HepG2 (cell line): Measurements from ENCODE around the gene PHKG1. TPM values are rescaled to one million over a fixed set of nuclear protein-coding genes. Genes with fewer than 3 reads are reported as not detected.
A peak's percentile ranks its signal among the peaks of the same experiment; 100 is the strongest.

ENCODE experiments used
- ATF1 ChIP-seq: IDR thresholded peaks from 2 replicates; pipeline ENCODE4 v1.6.1; 2016; ENCODE audit warnings: mild to moderate bottlenecking, control low read depth
- CHD2 ChIP-seq: IDR thresholded peaks from 2 replicates; pipeline ENCODE4 v1.6.1; 2011; ENCODE audit warnings: low read depth, low read length, improper control_type of control experiment
- GABPA ChIP-seq, 2 experiments: IDR thresholded peaks; 2 replicates each; pipeline ENCODE4 v1.6.1; 2011 to 2016; ENCODE audit warnings: low read depth in 2 of 2, low read length in 1 of 2, missing biosample characterization in 1 of 2, missing genetic modification characterization in 1 of 2
- IRF2 ChIP-seq: IDR thresholded peaks from 2 replicates; pipeline ENCODE4 v1.6.1; 2018; ENCODE audit warnings: missing genetic modification reagents, missing compliant biosample characterization
- KDM6A ChIP-seq: IDR thresholded peaks from 2 replicates; pipeline ENCODE4 v1.6.1; 2016; ENCODE audit warnings: low read depth
- MAF1 ChIP-seq: sonication (generic); formaldehyde crosslinking; IDR thresholded peaks from 2 replicates; pipeline ENCODE4 v1.5.0; 2020; ENCODE audit warnings: missing genetic modification reagents, borderline replicate concordance
- MBNL3 ChIP-seq: fragments of 250-450 bp; sonication (Bioruptor Pico); conservative IDR thresholded peaks from 2 replicates; pipeline ENCODE4 v1.8.0; 2022; ENCODE audit warnings: mild to moderate bottlenecking, inconsistent platforms
- NFIC ChIP-seq: IDR thresholded peaks from 2 replicates; pipeline ENCODE4 v1.6.1; 2012; ENCODE audit warnings: mild to moderate bottlenecking, low read length, inconsistent platforms
- NFYB ChIP-seq: sonication (generic); formaldehyde crosslinking; IDR thresholded peaks from 2 replicates; pipeline ENCODE4 v1.4.0; 2020; ENCODE audit warnings: missing genetic modification reagents
- PRMT3 ChIP-seq: sonication (generic); formaldehyde crosslinking; IDR thresholded peaks from 2 replicates; pipeline ENCODE4 v1.8.1; 2022; ENCODE audit warnings: low read depth, mild to moderate bottlenecking, moderate library complexity, missing genetic modification reagents, borderline replicate concordance
- RAD21 ChIP-seq: fragments of 450-650 bp; formaldehyde crosslinking; IDR thresholded peaks from 2 replicates; pipeline ENCODE4 v1.5.0; 2020; ENCODE audit warnings: mild to moderate bottlenecking
- RAD51 ChIP-seq: fragments of 450-650 bp; IDR thresholded peaks from 2 replicates; pipeline ENCODE4 v1.6.1; 2016; ENCODE audit warnings: borderline replicate concordance
- SIX1 ChIP-seq: sonication (generic); formaldehyde crosslinking; IDR thresholded peaks from 2 replicates; pipeline ENCODE4 v1.4.0; 2020; ENCODE audit warnings: missing genetic modification reagents, borderline replicate concordance
- SMC3 ChIP-seq: IDR thresholded peaks from 2 replicates; pipeline ENCODE4 v1.6.1; 2011; ENCODE audit warnings: low read length, improper control_type of control experiment
- ZKSCAN8 ChIP-seq: IDR thresholded peaks from 2 replicates; pipeline ENCODE4 v1.6.1; 2016; ENCODE audit warnings: borderline replicate concordance, missing genetic modification reagents, missing compliant biosample characterization
- ZNF224 ChIP-seq: sonication (generic); formaldehyde crosslinking; IDR thresholded peaks from 2 replicates; pipeline ENCODE4 v1.5.0; 2020; ENCODE audit warnings: mild to moderate bottlenecking, missing genetic modification reagents
- ZNF292 ChIP-seq: sonication (generic); formaldehyde crosslinking; IDR thresholded peaks from 2 replicates; pipeline ENCODE4 v1.8.1; 2022; ENCODE audit warnings: mild to moderate bottlenecking, low read depth, missing genetic modification reagents, borderline replicate concordance
- ZNF484 ChIP-seq: sonication (generic); formaldehyde crosslinking; IDR thresholded peaks from 2 replicates; pipeline ENCODE4 v1.5.1; 2020; ENCODE audit warnings: mild to moderate bottlenecking, low read depth, missing genetic modification reagents, borderline replicate concordance
- ZNF558 ChIP-seq: sonication (generic); formaldehyde crosslinking; IDR thresholded peaks from 2 replicates; pipeline ENCODE4 v1.9.0; 2022; ENCODE audit warnings: mild to moderate bottlenecking, missing genetic modification reagents, borderline replicate concordance
- ZNF709 ChIP-seq: sonication (generic); formaldehyde crosslinking; IDR thresholded peaks from 2 replicates; pipeline ENCODE4 v1.5.0; 2020; ENCODE audit warnings: mild to moderate bottlenecking, missing genetic modification reagents
- ZNF878 ChIP-seq: sonication (generic); formaldehyde crosslinking; IDR thresholded peaks from 2 replicates; pipeline ENCODE4 v1.8.1; 2023; ENCODE audit warnings: mild to moderate bottlenecking, missing genetic modification reagents, moderate library complexity
- polyA plus RNA-seq, 8 experiments: library from polyadenylated mRNA; depleted of rRNA in 3 of 8; stranded (reverse) in 7 of 8; unstranded in 1 of 8; fragments of >200 nt; fragmentation: Illumina TruSeq in 4 of 8; extraction: Trizol in 4 of 8; gene quantifications; 2 replicates each; pipeline versions ENCODE4 v1.2.1 to v1.2.3, GENCODE V29; 2011 to 2016; ENCODE audit warnings: low read depth in 4 of 8, missing spikeins in 1 of 8, mixed read lengths in 1 of 8; ENCODE audit not compliant: insufficient read depth in 1 of 8
- total RNA-seq, 5 experiments: library from RNA; depleted of rRNA; stranded (reverse); fragments of >200 nt; fragmentation: Illumina TruSeq; extraction: Trizol; gene quantifications; 2 replicates each; pipeline ENCODE4 v1.2.3, GENCODE V29; 2016; ENCODE audit warnings: low read depth in 1 of 5
- TF ChIP-seq, protein P1 (sequence below): sonication (generic); formaldehyde crosslinking; IDR thresholded peaks from 2 replicates; pipeline ENCODE4 v1.4.0; 2020; ENCODE audit warnings: missing genetic modification reagents
- TF ChIP-seq, protein P2 (sequence below): IDR thresholded peaks from 2 replicates; pipeline ENCODE4 v1.6.1; 2016; ENCODE audit warnings: missing compliant biosample characterization, missing genetic modification reagents, borderline replicate concordance
- TF ChIP-seq, protein P3 (sequence below): sonication (generic); formaldehyde crosslinking; IDR thresholded peaks from 2 replicates; pipeline ENCODE4 v1.4.0; 2020; ENCODE audit warnings: missing genetic modification reagents

Gene PHKG1
- total and polyA plus RNA-seq, 2 of the 13 experiments (the other 11 are each of a cell fraction or from before 2014, with no cell fraction given) = 0.44 to 0.71 TPM

DNA sequence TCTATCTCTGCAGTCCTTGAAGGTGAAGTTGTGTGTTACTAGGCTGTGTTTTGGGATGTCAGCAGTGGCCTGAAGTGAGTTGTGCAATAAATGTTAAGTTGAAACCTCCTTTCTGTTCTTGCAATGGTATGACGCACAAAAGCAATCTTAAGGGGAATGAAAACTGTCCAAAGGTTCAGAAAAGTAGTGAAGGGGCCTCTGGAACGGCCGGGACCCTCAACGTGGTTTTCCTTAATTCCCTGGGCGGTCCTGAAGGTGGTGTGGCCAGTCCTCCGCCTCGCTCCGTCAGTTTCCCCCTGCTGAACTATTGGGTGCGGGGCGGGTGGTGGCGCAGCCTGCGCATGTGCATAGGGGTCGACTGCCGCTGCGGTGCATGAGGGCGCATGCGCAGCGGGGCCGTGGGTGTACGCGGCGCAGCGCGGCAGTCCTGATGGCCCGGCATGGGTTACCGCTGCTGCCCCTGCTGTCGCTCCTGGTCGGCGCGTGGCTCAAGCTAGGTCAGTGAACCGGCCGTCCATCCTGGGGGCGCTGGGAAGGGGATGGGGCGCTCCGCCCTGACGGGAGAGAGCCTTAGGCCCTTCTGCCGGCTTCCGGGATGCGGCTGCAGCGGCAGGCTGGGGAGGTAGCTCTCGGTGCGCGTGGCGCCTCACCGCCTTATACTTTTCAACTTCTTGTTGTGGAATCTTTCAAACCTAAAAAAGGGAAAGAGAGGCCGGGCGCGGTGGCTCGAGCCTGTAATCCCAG lies 28.7 kb downstream of the PHKG1 start, which contains the start of gene SUMF2 (continued):
- TF ChIP-seq CHD2 = peak; percentile 50; the same call in 1 of the 2 replicates
- TF ChIP-seq RAD21 (CRISPR knock-in tag) = peak; percentile 69
- no peak for TF ChIP-seq ZNF484
- TF ChIP-seq, protein P1, sequence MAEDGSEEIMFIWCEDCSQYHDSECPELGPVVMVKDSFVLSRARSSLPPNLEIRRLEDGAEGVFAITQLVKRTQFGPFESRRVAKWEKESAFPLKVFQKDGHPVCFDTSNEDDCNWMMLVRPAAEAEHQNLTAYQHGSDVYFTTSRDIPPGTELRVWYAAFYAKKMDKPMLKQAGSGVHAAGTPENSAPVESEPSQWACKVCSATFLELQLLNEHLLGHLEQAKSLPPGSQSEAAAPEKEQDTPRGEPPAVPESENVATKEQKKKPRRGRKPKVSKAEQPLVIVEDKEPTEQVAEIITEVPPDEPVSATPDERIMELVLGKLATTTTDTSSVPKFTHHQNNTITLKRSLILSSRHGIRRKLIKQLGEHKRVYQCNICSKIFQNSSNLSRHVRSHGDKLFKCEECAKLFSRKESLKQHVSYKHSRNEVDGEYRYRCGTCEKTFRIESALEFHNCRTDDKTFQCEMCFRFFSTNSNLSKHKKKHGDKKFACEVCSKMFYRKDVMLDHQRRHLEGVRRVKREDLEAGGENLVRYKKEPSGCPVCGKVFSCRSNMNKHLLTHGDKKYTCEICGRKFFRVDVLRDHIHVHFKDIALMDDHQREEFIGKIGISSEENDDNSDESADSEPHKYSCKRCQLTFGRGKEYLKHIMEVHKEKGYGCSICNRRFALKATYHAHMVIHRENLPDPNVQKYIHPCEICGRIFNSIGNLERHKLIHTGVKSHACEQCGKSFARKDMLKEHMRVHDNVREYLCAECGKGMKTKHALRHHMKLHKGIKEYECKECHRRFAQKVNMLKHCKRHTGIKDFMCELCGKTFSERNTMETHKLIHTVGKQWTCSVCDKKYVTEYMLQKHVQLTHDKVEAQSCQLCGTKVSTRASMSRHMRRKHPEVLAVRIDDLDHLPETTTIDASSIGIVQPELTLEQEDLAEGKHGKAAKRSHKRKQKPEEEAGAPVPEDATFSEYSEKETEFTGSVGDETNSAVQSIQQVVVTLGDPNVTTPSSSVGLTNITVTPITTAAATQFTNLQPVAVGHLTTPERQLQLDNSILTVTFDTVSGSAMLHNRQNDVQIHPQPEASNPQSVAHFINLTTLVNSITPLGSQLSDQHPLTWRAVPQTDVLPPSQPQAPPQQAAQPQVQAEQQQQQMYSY (CRISPR knock-in tag) = 0 out of 2 replicates have a peak, but pooled peaks have one; percentile 59
- TF ChIP-seq ZKSCAN8 (CRISPR knock-in tag) = no peak
- no peak for TF ChIP-seq ZNF224 (CRISPR knock-in tag)
- peak; percentile 72 for TF ChIP-seq ZNF878 (CRISPR knock-in tag)
- TF ChIP-seq ATF1 (CRISPR knock-in tag) = no peak
- TF ChIP-seq SMC3 = no peak
- 0 out of 2 replicates have a peak, but pooled peaks have one; percentile 44 for TF ChIP-seq ZNF292 (CRISPR knock-in tag)
- TF ChIP-seq IRF2 (CRISPR knock-in tag) = peak; percentile 60
- TF ChIP-seq RAD51 = no peak
- TF ChIP-seq ZNF558 (CRISPR knock-in tag) = peak; percentile 77; the same call in 1 of the 2 replicates
- no peak for TF ChIP-seq NFYB (CRISPR knock-in tag)
- TF ChIP-seq, protein P2, sequence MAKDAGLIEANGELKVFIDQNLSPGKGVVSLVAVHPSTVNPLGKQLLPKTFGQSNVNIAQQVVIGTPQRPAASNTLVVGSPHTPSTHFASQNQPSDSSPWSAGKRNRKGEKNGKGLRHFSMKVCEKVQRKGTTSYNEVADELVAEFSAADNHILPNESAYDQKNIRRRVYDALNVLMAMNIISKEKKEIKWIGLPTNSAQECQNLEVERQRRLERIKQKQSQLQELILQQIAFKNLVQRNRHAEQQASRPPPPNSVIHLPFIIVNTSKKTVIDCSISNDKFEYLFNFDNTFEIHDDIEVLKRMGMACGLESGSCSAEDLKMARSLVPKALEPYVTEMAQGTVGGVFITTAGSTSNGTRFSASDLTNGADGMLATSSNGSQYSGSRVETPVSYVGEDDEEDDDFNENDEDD = peak; percentile 71; the same call in 1 of the 2 replicates
- TF ChIP-seq GABPA (IDR thresholded peaks at IDR 0.05; ENCODE audit: low read depth, low read length) = no peak
- no peak for TF ChIP-seq GABPA (CRISPR knock-in tag; IDR thresholded peaks at IDR 0.05; ENCODE audit: low read depth)
- TF ChIP-seq MAF1 (CRISPR knock-in tag) = 0 out of 2 replicates have a peak, but pooled peaks have one; percentile 36
- TF ChIP-seq NFIC = no peak
- no peak for TF ChIP-seq MBNL3
- TF ChIP-seq SIX1 = no peak
- TF ChIP-seq PRMT3 = peak; percentile 51; the same call in 1 of the 2 replicates
- TF ChIP-seq KDM6A (CRISPR knock-in tag) = no peak
- peak; percentile 88 for TF ChIP-seq ZNF709 (CRISPR knock-in tag)
- TF ChIP-seq, protein P3, sequence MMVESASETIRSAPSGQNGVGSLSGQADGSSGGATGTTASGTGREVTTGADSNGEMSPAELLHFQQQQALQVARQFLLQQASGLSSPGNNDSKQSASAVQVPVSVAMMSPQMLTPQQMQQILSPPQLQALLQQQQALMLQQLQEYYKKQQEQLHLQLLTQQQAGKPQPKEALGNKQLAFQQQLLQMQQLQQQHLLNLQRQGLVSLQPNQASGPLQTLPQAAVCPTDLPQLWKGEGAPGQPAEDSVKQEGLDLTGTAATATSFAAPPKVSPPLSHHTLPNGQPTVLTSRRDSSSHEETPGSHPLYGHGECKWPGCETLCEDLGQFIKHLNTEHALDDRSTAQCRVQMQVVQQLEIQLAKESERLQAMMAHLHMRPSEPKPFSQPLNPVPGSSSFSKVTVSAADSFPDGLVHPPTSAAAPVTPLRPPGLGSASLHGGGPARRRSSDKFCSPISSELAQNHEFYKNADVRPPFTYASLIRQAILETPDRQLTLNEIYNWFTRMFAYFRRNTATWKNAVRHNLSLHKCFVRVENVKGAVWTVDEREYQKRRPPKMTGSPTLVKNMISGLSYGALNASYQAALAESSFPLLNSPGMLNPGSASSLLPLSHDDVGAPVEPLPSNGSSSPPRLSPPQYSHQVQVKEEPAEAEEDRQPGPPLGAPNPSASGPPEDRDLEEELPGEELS (CRISPR knock-in tag) = peak; percentile 15; the same call in 1 of the 2 replicates
